Measurements from ENCODE around the gene DCST1.

DCST1 gene

GRCh38 chr1:155082301-155083051 lies 48.9 kb downstream of the DCST1 start:
- Histone ChIP-seq H3K27ac (ENCODE audit: low read length) (no peak overlapping the region), H3K9me3 (ENCODE audit: control insufficient read depth, insufficient read depth, low read length) (no peaks in the 10 kb centered on the region), H3K4me1 (ENCODE audit: control insufficient read depth, insufficient read depth, low read length) (peaks cover 6% of the 10 kb centered on the region; the same call in 1 of the 2 replicates), H3K36me3 (ENCODE audit: control insufficient read depth, insufficient read depth, low read length) (no peaks in the 10 kb centered on the region), H3K27me3 (ENCODE audit: control insufficient read depth, insufficient read depth, low read length) (peaks cover 48% of the 10 kb centered on the region), H3K4me3 (ENCODE audit: low read length) (no peak overlapping the region; the same call in 1 of the 2 replicates)
- DNase-seq (ENCODE audit: low read depth, low spot score) = no peak
- WGBS (ENCODE audit: insufficient coverage, insufficient read length) = no CpG with 5 or more reads among the region's 36 CpGs

- no peak overlapping the region for H3K4me3 ChIP-seq (ENCODE audit: low read length)
- no peaks in the 10 kb centered on the region for H3K9me3 ChIP-seq (ENCODE audit: control insufficient read depth, insufficient read depth, low read length)
- no peaks in the 10 kb centered on the region for H3K36me3 ChIP-seq (ENCODE audit: control insufficient read depth, insufficient read depth, low read length)
- no CpG with 5 or more reads among the region's 6 CpGs for WGBS (ENCODE audit: insufficient coverage, insufficient read length)
- H3K27me3 ChIP-seq (ENCODE audit: control insufficient read depth, insufficient read depth, low read length) = peaks cover 44% of the 10 kb centered on the region
- no peak for DNase-seq (ENCODE audit: low read depth, low spot score)
- H3K27ac ChIP-seq (ENCODE audit: low read length) = no peak overlapping the region
- H3K4me1 ChIP-seq (ENCODE audit: control insufficient read depth, insufficient read depth, low read length) = peaks cover 6% of the 10 kb centered on the region; the same call in 1 of the 2 replicates
Measured at GRCh38 chr1:155083052-155083541, 49.5 kb downstream of the DCST1 start.

GRCh38 chr1:155083865-155084721 lies 50.5 kb downstream of the DCST1 start:
- H3K27me3 ChIP-seq (ENCODE audit: control insufficient read depth, insufficient read depth, low read length) = peaks cover 38% of the 10 kb centered on the region
- no peak for DNase-seq (ENCODE audit: low read depth, low spot score)
- peaks cover 5% of the 10 kb centered on the region; the same call in 1 of the 2 replicates for H3K4me1 ChIP-seq (ENCODE audit: control insufficient read depth, insufficient read depth, low read length)
- WGBS (ENCODE audit: insufficient coverage, insufficient read length) = no CpG with 5 or more reads among the region's 21 CpGs
- H3K9me3 ChIP-seq (ENCODE audit: control insufficient read depth, insufficient read depth, low read length) = no peaks in the 10 kb centered on the region
- H3K4me3 ChIP-seq (ENCODE audit: low read length) = no peak overlapping the region; the same call in 1 of the 2 replicates
- H3K27ac ChIP-seq (ENCODE audit: low read length) = no peak overlapping the region
- H3K36me3 ChIP-seq (ENCODE audit: control insufficient read depth, insufficient read depth, low read length) = no peaks in the 10 kb centered on the region

- H3K4me1 ChIP-seq (ENCODE audit: control insufficient read depth, insufficient read depth, low read length) = peaks cover 5% of the 10 kb centered on the region; the same call in 1 of the 2 replicates
- H3K27ac ChIP-seq (ENCODE audit: low read length) = no peak overlapping the region
Measured at GRCh38 chr1:155084722-155085503, 51.3 kb downstream of the DCST1 start.

GRCh38 chr1:155085504-155086127 lies 52.0 kb downstream of the DCST1 start:
- H3K4me1 ChIP-seq (ENCODE audit: control insufficient read depth, insufficient read depth, low read length) = peaks cover 5% of the 10 kb centered on the region; the same call in 1 of the 2 replicates
- H3K27me3 ChIP-seq (ENCODE audit: control insufficient read depth, insufficient read depth, low read length) = peaks cover 28% of the 10 kb centered on the region
- WGBS (ENCODE audit: insufficient coverage, insufficient read length) = no CpG with 5 or more reads among the region's 32 CpGs
- no peak for DNase-seq (ENCODE audit: low read depth, low spot score)
- H3K4me3 ChIP-seq (ENCODE audit: low read length) = peak overlapping the region; percentile 72; the same call in 1 of the 2 replicates
- H3K27ac ChIP-seq (ENCODE audit: low read length) = no peak overlapping the region
- no peaks in the 10 kb centered on the region for H3K36me3 ChIP-seq (ENCODE audit: control insufficient read depth, insufficient read depth, low read length)
- no peaks in the 10 kb centered on the region for H3K9me3 ChIP-seq (ENCODE audit: control insufficient read depth, insufficient read depth, low read length)

More at GRCh38 chr1:155084722-155085503, 51.3 kb downstream of the DCST1 start:
- Histone ChIP-seq H3K27me3 (ENCODE audit: control insufficient read depth, insufficient read depth, low read length) (peaks cover 30% of the 10 kb centered on the region), H3K4me3 (ENCODE audit: low read length) (peak overlapping the region; percentile 72), H3K36me3 (ENCODE audit: control insufficient read depth, insufficient read depth, low read length) (no peaks in the 10 kb centered on the region), H3K9me3 (ENCODE audit: control insufficient read depth, insufficient read depth, low read length) (no peaks in the 10 kb centered on the region)
- WGBS (ENCODE audit: insufficient coverage, insufficient read length) = no CpG with 5 or more reads among the region's 67 CpGs
- DNase-seq (ENCODE audit: low read depth, low spot score) = no peak

- Histone ChIP-seq H3K36me3 (ENCODE audit: control insufficient read depth, insufficient read depth, low read length) (no peaks in the 10 kb centered on the region), H3K9me3 (ENCODE audit: control insufficient read depth, insufficient read depth, low read length) (no peaks in the 10 kb centered on the region), H3K27me3 (ENCODE audit: control insufficient read depth, insufficient read depth, low read length) (peaks cover 25% of the 10 kb centered on the region), H3K4me1 (ENCODE audit: control insufficient read depth, insufficient read depth, low read length) (peaks cover 8% of the 10 kb centered on the region; the same call in 1 of the 2 replicates), H3K4me3 (ENCODE audit: low read length) (peak overlapping the region; percentile 72; the same call in 1 of the 2 replicates), H3K27ac (ENCODE audit: low read length) (no peak overlapping the region)
- no CpG with 5 or more reads among the region's 24 CpGs for WGBS (ENCODE audit: insufficient coverage, insufficient read length)
- no peak for DNase-seq (ENCODE audit: low read depth, low spot score)
Measured at GRCh38 chr1:155086128-155086741, 52.6 kb downstream of the DCST1 start.

GRCh38 chr1:155086856-155087535 lies 53.4 kb downstream of the DCST1 start:
- Histone ChIP-seq H3K4me1 (ENCODE audit: control insufficient read depth, insufficient read depth, low read length) (peaks cover 12% of the 10 kb centered on the region; the same call in 1 of the 2 replicates), H3K4me3 (ENCODE audit: low read length) (no peak overlapping the region), H3K27ac (ENCODE audit: low read length) (no peak overlapping the region), H3K27me3 (ENCODE audit: control insufficient read depth, insufficient read depth, low read length) (peaks cover 19% of the 10 kb centered on the region), H3K36me3 (ENCODE audit: control insufficient read depth, insufficient read depth, low read length) (no peaks in the 10 kb centered on the region), H3K9me3 (ENCODE audit: control insufficient read depth, insufficient read depth, low read length) (no peaks in the 10 kb centered on the region)
- WGBS (ENCODE audit: insufficient coverage, insufficient read length) = no CpG with 5 or more reads among the region's 8 CpGs
- DNase-seq (ENCODE audit: low read depth, low spot score) = no peak

- WGBS (ENCODE audit: insufficient coverage, insufficient read length) = no CpG with 5 or more reads among the region's 29 CpGs
- H3K27ac ChIP-seq (ENCODE audit: low read length) = no peak overlapping the region
- DNase-seq (ENCODE audit: low read depth, low spot score) = peak; percentile 82
Measured at GRCh38 chr1:155091071-155092051, 57.7 kb downstream of the DCST1 start.

More at GRCh38 chr1:155091071-155092051, 57.7 kb downstream of the DCST1 start:
- Histone ChIP-seq H3K4me1 (ENCODE audit: control insufficient read depth, insufficient read depth, low read length) (peaks cover 8% of the 10 kb centered on the region; the same call in 1 of the 2 replicates), H3K27me3 (ENCODE audit: control insufficient read depth, insufficient read depth, low read length) (no peaks in the 10 kb centered on the region), H3K36me3 (ENCODE audit: control insufficient read depth, insufficient read depth, low read length) (no peaks in the 10 kb centered on the region), H3K9me3 (ENCODE audit: control insufficient read depth, insufficient read depth, low read length) (no peaks in the 10 kb centered on the region), H3K4me3 (ENCODE audit: low read length) (no peak overlapping the region)

Data from iPS DF 6.9 (cell line).